ENCODE data around the gene TRIM66. TPM values are rescaled to one million over a fixed set of nuclear protein-coding genes. Genes with fewer than 3 reads are reported as not detected.

TRIM66 gene
- total and polyA plus RNA-seq, 2 experiments from 2014 or later: 1.0 to 3.3 TPM

GRCh38 chr11:8624698-8625097 lies 57.8 kb downstream of the TRIM66 start:
- DNase-seq (ENCODE audit: low spot score): no peak

More at GRCh38 chr11:8624698-8625097, 57.8 kb downstream of the TRIM66 start:
- H3K79me2 ChIP-seq (replicated peaks; ENCODE audit: insufficient read depth): no peaks in the 10 kb centered on the region
- H3K4me2 ChIP-seq: no peak overlapping the region
- no peaks in the 10 kb centered on the region for H3K27me3 ChIP-seq (ENCODE audit: insufficient read depth)
- no peaks in the 10 kb centered on the region for H3K36me3 ChIP-seq (ENCODE audit: insufficient read depth)
- H3K9me2 ChIP-seq (ENCODE audit: insufficient read depth): no peaks in the 10 kb centered on the region
- Mint-ChIP-seq H3K27me3 (ENCODE audit: insufficient read depth, low read depth, poor library complexity) (no peaks in the 10 kb centered on the region), H3K9me3 (no peaks in the 10 kb centered on the region), H3K4me1 (no peaks in the 10 kb centered on the region), H3K36me3 (ENCODE audit: low read depth) (no peaks in the 10 kb centered on the region; the same call in 2 of the 3 replicates), H3K27ac (no peak overlapping the region), H3K4me3 (no peak overlapping the region)
- no peak overlapping the region for H3K4me3 ChIP-seq
- no peaks in the 10 kb centered on the region for H4K20me1 ChIP-seq (replicated peaks; ENCODE audit: insufficient read depth)
- TF ChIP-seq STAT1 (IDR thresholded peaks at IDR 0.05; ENCODE audit: unreplicated experiment) (no peak), ZNF114 (CRISPR knock-in tag; IDR thresholded peaks at IDR 0.05) (no peak), EZH2 (IDR thresholded peaks at IDR 0.05; ENCODE audit: low read depth, unreplicated experiment) (no peak), ZNF331 (CRISPR knock-in tag; IDR thresholded peaks at IDR 0.05; ENCODE audit: low read depth) (no peak), POLR2AphosphoS5 (IDR thresholded peaks at IDR 0.05; ENCODE audit: low read depth) (no peak), EZH2phosphoT487 (IDR thresholded peaks at IDR 0.05; ENCODE audit: unreplicated experiment) (no peak), JUNB (IDR thresholded peaks at IDR 0.05; ENCODE audit: unreplicated experiment) (no peak), ZNF462 (CRISPR knock-in tag; IDR thresholded peaks at IDR 0.05) (no peak), CREB1 (CRISPR knock-in tag; IDR thresholded peaks at IDR 0.05; ENCODE audit: low read depth) (no peak), REST (IDR thresholded peaks at IDR 0.05; ENCODE audit: unreplicated experiment) (no peak), NANOG (IDR thresholded peaks at IDR 0.05; ENCODE audit: borderline replicate concordance) (no peak)
- TF ChIP-seq, protein P1, sequence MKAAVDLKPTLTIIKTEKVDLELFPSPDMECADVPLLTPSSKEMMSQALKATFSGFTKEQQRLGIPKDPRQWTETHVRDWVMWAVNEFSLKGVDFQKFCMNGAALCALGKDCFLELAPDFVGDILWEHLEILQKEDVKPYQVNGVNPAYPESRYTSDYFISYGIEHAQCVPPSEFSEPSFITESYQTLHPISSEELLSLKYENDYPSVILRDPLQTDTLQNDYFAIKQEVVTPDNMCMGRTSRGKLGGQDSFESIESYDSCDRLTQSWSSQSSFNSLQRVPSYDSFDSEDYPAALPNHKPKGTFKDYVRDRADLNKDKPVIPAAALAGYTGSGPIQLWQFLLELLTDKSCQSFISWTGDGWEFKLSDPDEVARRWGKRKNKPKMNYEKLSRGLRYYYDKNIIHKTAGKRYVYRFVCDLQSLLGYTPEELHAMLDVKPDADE (IDR thresholded peaks at IDR 0.05): no peak
- TF ChIP-seq, protein P2, sequence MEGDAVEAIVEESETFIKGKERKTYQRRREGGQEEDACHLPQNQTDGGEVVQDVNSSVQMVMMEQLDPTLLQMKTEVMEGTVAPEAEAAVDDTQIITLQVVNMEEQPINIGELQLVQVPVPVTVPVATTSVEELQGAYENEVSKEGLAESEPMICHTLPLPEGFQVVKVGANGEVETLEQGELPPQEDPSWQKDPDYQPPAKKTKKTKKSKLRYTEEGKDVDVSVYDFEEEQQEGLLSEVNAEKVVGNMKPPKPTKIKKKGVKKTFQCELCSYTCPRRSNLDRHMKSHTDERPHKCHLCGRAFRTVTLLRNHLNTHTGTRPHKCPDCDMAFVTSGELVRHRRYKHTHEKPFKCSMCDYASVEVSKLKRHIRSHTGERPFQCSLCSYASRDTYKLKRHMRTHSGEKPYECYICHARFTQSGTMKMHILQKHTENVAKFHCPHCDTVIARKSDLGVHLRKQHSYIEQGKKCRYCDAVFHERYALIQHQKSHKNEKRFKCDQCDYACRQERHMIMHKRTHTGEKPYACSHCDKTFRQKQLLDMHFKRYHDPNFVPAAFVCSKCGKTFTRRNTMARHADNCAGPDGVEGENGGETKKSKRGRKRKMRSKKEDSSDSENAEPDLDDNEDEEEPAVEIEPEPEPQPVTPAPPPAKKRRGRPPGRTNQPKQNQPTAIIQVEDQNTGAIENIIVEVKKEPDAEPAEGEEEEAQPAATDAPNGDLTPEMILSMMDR (conservative IDR thresholded peaks at IDR 0.05; ENCODE audit: low read depth in 2 of 2): no peak
- H3K4me1 ChIP-seq (ENCODE audit: insufficient read depth): no peaks in the 10 kb centered on the region
- no peak for ATAC-seq
- H3K27ac ChIP-seq (ENCODE audit: low read depth): no peak overlapping the region
- no peaks in the 10 kb centered on the region for H3F3A ChIP-seq (replicated peaks; ENCODE audit: low read depth)
- no peak overlapping the region for H2AFZ ChIP-seq
